Measurements from ENCODE around the gene RTP5.

Gene RTP5

GRCh38 chr2:241900251-241901017 lies 30.9 kb downstream of the RTP5 start:
- no peak overlapping the region for H3K9ac ChIP-seq (ENCODE audit: low read length)
- no peaks in the 10 kb centered on the region for H3K9me3 ChIP-seq (ENCODE audit: insufficient read depth, low read length)
- H3K27ac ChIP-seq (ENCODE audit: low read depth, low read length) = no peak overlapping the region
- H3K27me3 ChIP-seq (ENCODE audit: low read length) = no peaks in the 10 kb centered on the region
- H3K4me2 ChIP-seq (ENCODE audit: low read depth, low read length, poor library complexity, severe bottlenecking) = no peak overlapping the region
- H3K4me3 ChIP-seq (ENCODE audit: insufficient read depth, low read length, poor library complexity, severe bottlenecking) = no peak overlapping the region
- no peaks in the 10 kb centered on the region for H3K36me3 ChIP-seq (ENCODE audit: low read length)
- H3F3A ChIP-seq (ENCODE audit: insufficient read depth) = no peaks in the 10 kb centered on the region
- no peak overlapping the region for H2AFZ ChIP-seq (ENCODE audit: low read depth, low read length, severe bottlenecking)
- H3K9me2 ChIP-seq (replicated peaks; ENCODE audit: insufficient read depth, low read length) = no peaks in the 10 kb centered on the region
- TF ChIP-seq CTCF (IDR thresholded peaks at IDR 0.05; ENCODE audit: insufficient read depth, low read length, poor library complexity, severe bottlenecking) (no peak), EZH2phosphoT487 (conservative IDR thresholded peaks at IDR 0.05; ENCODE audit: low read length) (no peak)
- H3K79me2 ChIP-seq (ENCODE audit: insufficient read depth, low read length) = no peaks in the 10 kb centered on the region
- no peaks in the 10 kb centered on the region for H4K20me1 ChIP-seq (ENCODE audit: low read depth, low read length)

GRCh38 chr2:241901018-241901380 lies 31.5 kb downstream of the RTP5 start:
- H2AFZ ChIP-seq (ENCODE audit: low read depth, low read length, severe bottlenecking) = no peak overlapping the region
- no peak overlapping the region for H3K27ac ChIP-seq (ENCODE audit: low read depth, low read length)
- no peak overlapping the region for H3K4me3 ChIP-seq (ENCODE audit: insufficient read depth, low read length, poor library complexity, severe bottlenecking)
- H3K79me2 ChIP-seq (ENCODE audit: insufficient read depth, low read length) = no peaks in the 10 kb centered on the region
- H4K20me1 ChIP-seq (ENCODE audit: low read depth, low read length) = no peaks in the 10 kb centered on the region
- H3K4me2 ChIP-seq (ENCODE audit: low read depth, low read length, poor library complexity, severe bottlenecking) = no peak overlapping the region
- no peaks in the 10 kb centered on the region for H3K9me3 ChIP-seq (ENCODE audit: insufficient read depth, low read length)
- H3K9ac ChIP-seq (ENCODE audit: low read length) = no peak overlapping the region
- TF ChIP-seq EZH2phosphoT487 (conservative IDR thresholded peaks at IDR 0.05; ENCODE audit: low read length) (no peak), CTCF (IDR thresholded peaks at IDR 0.05; ENCODE audit: insufficient read depth, low read length, poor library complexity, severe bottlenecking) (no peak)
- H3K9me2 ChIP-seq (replicated peaks; ENCODE audit: insufficient read depth, low read length) = no peaks in the 10 kb centered on the region
- no peaks in the 10 kb centered on the region for H3K36me3 ChIP-seq (ENCODE audit: low read length)
- H3F3A ChIP-seq (ENCODE audit: insufficient read depth) = no peaks in the 10 kb centered on the region
- H3K27me3 ChIP-seq (ENCODE audit: low read length) = no peaks in the 10 kb centered on the region

GRCh38 chr2:241901500-241902351 lies 32.2 kb downstream of the RTP5 start:
- no peak overlapping the region for H3K9ac ChIP-seq (ENCODE audit: low read length)
- H3K27me3 ChIP-seq (ENCODE audit: low read length) = no peaks in the 10 kb centered on the region
- no peaks in the 10 kb centered on the region for H3K79me2 ChIP-seq (ENCODE audit: insufficient read depth, low read length)
- H3K36me3 ChIP-seq (ENCODE audit: low read length) = no peaks in the 10 kb centered on the region
- H2AFZ ChIP-seq (ENCODE audit: low read depth, low read length, severe bottlenecking) = no peak overlapping the region
- no peaks in the 10 kb centered on the region for H3K9me2 ChIP-seq (replicated peaks; ENCODE audit: insufficient read depth, low read length)
- no peak overlapping the region for H3K4me3 ChIP-seq (ENCODE audit: insufficient read depth, low read length, poor library complexity, severe bottlenecking)
- TF ChIP-seq CTCF (IDR thresholded peaks at IDR 0.05; ENCODE audit: insufficient read depth, low read length, poor library complexity, severe bottlenecking) = no peak
- TF ChIP-seq EZH2phosphoT487 (conservative IDR thresholded peaks at IDR 0.05; ENCODE audit: low read length) = no peak
- no peak overlapping the region for H3K27ac ChIP-seq (ENCODE audit: low read depth, low read length)
- no peaks in the 10 kb centered on the region for H4K20me1 ChIP-seq (ENCODE audit: low read depth, low read length)
- H3K4me2 ChIP-seq (ENCODE audit: low read depth, low read length, poor library complexity, severe bottlenecking) = no peak overlapping the region
- H3K9me3 ChIP-seq (ENCODE audit: insufficient read depth, low read length) = no peaks in the 10 kb centered on the region
- H3F3A ChIP-seq (ENCODE audit: insufficient read depth) = no peaks in the 10 kb centered on the region
